HS-5 (cell line): ENCODE results near the gene MEI4.
A peak's percentile ranks its signal among the peaks of the same experiment; 100 is the strongest.
"Not testable (repeated sequence)": the region's sequence is repeated elsewhere in the genome, so short reads cannot be mapped to it uniquely, and the experiment has no call there.

Experiments used
- DNase-seq: peaks from one replicate; pipeline ENCODE4 v3.0.0-alpha.2; 2012; ENCODE audit warnings: low read depth

MEI4 gene, protein sequence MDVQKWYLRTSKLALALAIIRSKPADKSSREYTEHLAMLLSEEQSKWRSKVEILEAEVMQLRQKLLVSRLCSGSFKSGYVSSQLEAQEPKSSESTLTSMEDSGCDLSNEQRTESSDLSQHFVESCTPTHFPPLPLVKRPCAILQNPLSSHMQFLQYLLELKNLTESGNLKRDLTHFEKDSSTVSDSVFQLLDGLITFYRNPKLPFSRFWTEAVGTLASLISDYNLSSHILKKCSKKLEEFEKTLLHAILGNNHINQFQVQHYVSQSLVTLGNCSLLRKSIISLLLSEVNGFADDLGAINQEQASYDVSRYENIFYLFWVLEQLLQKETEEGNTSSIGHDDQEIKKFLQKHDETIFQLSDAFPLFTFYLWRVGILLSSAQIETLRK

DNA sequence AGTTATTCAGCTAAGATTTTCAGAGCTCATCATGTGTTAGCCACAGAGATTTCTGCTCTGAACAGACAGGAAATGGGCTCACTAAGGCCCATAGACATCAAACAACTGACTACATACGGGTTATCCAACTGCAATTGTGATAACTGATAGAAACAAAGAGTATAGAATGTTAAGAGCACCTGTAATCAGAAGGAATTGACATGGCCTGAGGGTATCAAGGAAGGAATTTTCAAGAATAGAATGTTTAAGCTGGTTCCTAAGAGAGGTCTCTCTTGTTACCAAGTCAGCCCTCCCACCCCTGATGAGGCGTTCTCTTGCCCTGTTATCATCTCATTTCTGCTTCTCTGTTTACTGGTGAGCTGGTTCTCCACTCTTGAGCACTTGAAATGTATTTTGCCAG lies at the start of gene MEI4:
Gene MEI4 (plus strand): TSS at position 301 of the 400 bp plus-strand sequence. CDS start 37,633 bp downstream, outside the sequence.
- DNase-seq, result no peak

DNA sequence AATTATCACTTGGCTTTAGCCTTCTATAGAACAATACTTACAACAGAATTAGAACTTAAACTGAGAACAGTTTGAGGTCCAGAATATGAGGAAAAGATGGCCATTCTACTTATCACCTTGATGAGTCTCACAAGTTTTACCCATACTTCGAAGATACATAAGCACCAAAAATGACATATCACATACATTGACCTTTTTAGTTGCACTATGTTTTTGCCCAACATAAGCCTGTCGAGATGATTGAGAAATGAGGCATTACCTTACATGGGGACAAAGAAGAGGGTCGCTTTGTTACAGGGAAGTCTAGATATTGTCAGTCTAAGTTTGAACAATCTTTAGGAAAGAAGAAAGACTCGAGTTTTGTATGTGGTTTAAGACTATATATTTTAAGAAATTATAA lies 48.4 kb upstream of the MEI4 start:
- DNase-seq, result no peak

DNA sequence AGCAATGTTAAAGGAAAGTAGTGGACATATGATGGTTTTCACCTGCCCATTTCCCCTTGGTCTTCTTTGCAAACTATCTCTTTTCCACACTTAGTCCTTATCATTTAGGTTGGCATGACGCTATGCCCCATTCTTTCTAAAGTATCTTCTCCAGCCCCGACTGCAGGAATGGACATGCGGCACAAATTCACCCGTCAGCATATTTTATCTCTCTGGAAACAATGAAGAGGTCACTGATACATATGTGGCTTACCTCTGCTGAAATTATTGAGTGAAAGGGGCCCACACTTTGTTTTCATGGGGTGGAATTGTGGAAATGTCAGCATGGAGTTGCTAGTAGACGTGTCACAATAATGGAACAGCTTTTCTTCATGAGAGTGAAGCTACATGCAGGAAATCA lies 45.8 kb upstream of the MEI4 start:
- DNase-seq, result no peak

DNA sequence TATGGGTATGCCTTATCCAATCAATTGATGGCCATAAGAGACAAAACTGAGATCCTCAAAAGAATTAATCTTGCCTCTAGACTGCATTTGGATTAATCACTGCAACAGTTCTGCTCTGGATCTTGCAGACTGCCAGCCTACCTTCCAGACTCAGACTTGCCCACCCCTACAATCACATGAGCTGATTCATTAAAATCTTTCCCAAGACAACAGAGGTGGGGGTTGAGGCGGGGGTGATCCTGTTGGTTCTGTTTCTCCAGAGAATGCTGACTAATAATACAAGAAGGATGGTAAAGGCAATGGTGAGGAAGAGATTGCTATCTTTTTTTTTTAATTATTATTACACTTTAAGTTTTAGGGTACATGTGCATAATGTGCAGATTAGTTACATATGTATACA lies 43.7 kb upstream of the MEI4 start:
- DNase-seq, result no peak

DNA sequence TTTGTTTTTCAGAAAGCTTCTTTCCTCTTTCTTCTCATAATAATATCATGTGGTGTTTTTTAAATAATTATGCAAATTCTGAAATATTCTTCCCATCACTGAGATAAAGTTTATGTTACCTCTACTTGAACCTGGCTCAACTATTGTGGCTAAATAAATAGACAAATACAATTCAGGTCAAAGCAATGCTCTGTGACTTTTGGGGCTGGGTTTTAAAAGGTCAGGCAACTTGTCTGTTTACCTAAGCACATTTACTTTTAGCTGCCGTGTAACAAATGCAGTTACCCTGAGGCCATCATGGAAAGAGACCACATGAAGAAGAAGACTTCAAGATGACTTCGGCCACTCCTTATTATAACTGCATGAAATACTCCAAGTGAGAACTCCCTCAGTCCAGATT lies 33.7 kb upstream of the MEI4 start:
- no peak for DNase-seq

DNA sequence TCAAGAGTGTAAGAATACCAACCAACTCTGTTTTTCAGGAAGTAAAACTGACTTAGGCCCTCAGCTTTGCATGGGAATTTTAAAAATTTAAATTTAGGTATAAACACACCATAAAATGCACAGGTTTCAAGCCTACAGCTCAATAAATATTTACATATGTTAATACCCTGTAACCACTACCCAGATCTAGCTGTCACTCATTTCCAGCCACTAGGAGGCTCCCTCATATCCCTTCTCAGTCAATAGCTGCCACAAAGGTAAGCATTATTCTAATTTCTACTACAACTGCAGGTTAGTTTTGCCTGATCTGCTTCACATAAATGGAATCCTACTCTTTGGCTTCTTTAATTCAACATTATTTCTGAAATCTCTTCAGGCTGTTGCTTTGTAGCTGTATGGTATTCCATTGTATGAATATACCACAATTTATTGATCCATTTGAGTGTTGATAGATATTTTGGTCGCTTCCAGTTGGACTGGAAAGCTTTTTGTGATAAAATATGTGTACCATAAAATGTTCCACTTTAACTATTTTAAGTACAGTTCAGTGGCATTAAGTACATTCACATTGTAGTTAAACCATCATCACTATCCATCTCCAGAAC lies 32.5 kb upstream of the MEI4 start:
- no peak for DNase-seq

DNA sequence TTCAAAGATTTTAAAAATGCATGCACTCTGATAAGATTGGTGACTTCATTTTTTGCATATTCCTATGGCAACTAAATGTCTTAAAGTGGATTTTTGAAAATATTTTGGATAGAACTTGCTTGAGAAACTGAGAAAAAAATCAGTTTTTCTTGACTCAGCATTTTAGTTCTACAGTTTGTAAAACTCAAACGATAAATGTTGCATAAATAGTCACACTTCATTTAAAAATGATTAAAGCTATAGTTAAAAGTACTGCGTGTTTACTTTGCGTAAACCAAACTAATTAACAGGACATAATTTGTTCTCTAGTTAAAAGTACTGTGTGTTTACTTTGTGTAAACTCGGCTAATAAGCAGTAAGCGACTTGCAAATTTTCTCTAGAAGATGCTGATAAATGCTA lies 28.3 kb upstream of the MEI4 start:
- DNase-seq, result no peak

DNA sequence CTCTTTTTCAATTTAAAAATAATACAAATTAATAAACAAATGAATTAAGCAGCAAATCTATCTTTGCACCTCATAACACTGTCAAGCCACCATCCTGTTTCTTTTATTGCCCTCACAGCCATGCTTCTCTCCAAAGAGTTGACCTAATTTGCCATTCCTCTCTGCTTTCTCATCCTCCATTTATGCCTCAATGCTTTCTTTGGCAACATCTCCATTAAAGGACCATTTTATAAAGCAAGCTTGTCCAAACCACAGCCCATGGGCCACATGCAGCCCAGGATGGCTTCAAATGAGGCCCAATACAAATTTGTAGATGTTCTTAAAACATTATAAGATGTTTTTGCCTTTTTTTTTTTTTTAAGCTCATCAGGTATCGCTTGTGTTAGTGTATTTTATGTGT lies 26.4 kb upstream of the MEI4 start:
- DNase-seq, result no peak

DNA sequence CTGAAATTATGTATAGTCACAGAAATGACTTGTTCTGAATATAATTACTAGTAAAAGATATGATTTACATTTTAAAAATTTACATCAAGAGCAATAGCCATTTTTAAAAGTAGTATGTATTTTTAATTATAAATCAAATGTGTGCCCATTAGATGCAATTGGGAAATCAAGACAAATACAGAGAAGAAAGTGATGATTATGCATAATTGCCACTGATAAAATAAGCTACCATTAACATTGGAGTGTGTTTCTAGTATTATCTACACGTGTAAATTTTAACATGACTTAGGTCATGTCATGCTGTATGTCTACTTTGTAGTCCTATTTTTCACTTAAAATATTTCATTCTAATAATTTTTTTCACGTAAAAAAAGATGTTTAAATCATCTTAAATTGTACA lies 22.8 kb upstream of the MEI4 start:
- DNase-seq, result no peak

DNA sequence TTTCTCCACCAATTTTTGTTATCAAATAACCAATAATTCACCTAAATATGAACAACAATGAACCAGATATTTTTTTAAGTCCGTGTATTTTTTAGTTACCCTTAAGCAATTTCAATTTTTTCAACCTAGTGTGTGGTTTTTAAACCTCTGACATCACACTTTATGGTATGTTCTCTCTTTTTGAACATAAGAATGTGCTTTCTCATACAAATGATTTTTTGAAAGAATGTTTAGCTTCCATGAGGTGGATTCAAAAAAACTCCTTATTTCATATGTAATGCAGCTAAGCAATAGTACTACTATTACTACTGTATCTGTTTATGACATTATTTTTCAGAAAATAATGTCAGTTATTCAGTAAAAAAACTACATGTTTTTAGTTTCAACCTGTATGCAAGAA lies 19.4 kb upstream of the MEI4 start:
- no peak for DNase-seq

DNA sequence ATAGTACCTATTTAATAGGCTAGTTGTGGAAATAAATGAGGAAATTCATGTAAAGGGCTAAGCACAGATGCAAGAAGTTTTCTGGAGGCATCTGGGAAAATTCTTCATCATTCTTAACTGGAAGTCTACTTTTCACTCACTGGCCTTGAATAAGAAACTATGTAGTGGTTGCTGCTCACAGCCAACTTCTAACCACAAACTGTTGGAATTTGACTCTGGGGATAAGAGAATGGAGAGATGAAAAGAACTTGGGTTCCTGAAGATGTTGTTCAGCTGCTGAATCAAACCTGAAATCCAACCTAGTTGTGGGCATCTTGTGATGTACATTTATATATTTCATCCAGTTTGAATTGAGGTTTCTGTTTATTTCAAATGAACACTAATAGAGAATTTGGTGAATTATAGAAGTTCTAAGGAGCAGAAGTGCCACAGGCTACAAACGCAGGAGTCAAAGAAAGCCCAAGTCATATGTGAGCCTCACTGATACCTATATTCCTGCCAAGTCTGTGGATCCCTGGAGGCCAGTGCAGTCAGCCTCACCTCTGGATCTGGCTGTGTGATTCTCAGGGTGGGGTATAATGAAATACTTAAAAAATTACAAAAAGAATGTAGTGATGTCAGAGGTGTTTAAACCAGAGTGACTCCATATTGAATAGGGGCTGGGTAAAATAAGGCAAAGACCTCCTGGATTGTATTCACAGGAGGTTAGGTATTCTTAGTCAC lies 18.7 kb upstream of the MEI4 start:
- peak; percentile 11 for DNase-seq

DNA sequence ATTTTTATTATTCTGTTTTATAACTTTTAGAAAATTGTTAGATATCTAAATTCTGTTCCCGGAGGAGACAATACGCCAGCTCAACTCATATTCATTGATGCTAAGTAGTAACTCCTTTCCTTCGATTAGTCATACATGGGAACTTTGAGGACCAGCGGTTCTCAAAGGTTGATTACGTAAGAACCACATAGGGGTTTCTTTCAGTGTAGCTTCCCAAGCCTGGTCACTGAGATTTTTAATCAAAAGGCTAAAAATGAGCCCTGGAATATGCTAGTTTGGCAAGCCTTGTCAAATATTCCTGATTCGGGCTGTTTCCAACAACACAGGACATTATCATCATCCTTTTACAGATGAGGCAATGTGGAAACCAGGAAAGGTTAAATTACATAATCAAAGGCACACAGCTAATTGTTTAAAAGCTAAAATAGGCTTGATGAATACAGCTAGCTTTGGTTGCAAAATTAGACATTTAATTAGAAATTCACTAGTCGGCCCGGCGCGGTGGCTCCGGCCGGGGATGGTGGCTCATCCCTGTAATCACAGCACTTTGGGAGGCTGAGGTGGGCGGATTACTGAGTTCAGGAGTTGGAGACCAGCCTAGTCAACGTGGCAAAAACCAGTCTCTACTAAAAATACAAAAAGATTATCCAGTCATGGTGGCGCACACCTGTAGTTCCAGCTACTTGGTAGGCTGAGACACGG lies 14.6 kb upstream of the MEI4 start:
- DNase-seq, result no peak

DNA sequence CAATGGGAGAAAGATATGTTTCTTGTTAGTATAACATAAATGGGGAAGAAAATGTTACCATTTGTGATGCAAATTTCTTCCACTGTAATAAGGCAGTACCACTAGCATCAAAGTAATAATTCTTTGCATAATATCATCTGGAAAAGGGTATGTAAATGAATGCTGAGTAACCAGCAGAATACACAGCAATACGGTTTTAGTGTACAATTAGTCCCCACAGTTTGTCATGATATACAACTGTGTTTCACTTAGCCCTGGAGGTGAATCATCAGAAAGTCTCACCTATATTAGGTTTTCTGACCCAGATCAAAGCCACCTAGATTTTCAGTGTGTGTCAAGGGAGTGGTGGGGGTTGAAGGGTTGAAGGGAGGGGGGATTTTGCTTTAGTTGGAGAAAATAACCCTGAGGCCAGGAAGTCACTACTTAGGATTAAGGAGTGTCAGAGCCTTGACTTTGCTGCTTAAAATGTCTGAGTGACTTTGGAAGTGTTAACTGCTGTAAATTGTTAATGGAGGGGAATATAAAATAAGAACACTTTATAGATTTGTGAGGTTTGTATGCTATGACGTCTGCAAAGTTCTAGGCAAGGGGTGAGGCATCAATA lies 8.6 kb upstream of the MEI4 start:
- DNase-seq, result no peak

DNA sequence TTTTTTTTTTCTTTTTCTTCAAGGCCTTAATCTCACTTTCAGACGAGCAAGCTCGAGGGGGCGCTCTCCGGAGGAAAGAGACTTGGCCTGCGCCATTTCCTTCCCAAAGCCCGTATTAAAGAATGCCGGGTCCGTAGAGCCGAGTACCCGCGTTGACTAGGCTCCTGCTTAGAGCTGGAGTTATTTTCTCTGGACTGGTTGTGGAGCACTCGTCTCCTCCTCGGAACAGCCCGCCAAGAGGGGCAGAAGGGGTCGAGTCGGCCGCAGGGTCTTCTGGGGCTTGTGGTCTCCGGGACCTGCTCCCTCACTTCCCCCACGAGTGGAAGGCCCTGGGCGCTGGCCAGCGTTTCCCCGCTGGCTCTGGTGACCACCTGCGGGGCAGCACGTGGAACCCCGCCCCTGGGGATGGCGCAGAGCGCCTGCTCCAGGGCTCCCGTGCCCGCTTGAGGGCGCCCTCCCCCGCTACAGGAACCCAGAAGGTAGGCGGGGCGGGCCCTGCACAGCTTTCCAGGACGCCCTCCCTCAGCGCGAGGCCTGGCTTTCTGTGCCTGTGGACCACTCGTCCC lies 2.7 kb upstream of the MEI4 start:
- no peak for DNase-seq

DNA sequence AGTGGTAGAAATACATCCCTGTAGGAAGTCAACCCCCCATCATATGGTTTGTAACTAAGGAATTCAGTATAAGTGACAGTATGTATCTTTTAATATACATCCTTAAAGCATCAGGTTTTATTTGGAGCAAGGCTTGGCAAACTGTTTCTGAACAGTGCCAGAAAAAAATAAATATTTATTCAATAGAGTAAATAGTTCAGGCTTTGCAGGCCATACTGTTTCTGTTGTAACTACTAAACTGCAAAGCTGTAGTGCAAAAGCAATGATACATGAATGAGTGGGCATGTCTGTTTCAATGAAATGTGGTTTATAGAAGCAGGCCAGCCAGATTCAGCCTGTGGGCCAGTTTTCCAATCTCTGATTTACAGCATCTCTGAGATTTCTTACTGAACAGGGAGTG lies 977 bp downstream of the MEI4 start:
- DNase-seq, result no peak

DNA sequence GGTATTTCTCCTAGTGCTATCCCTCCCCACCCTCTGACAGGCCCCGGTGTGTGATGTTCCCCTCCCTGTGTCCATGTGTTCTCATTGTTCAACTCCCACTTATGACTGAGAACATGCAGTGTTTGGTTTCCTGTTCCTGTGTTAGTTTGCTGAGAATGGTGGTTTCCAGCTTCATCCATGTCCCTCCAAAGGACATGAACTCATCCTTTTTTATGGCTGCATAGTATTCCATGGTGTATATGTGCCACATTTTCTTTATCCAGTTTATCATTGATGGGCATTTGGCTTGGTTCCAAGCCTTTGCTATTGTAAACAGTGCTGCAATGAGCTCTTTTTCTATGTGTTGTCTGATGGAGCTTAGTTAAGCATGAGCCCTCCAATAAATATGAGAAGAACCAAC lies 2.2 kb downstream of the MEI4 start:
- DNase-seq, result not testable (repeated sequence)

DNA sequence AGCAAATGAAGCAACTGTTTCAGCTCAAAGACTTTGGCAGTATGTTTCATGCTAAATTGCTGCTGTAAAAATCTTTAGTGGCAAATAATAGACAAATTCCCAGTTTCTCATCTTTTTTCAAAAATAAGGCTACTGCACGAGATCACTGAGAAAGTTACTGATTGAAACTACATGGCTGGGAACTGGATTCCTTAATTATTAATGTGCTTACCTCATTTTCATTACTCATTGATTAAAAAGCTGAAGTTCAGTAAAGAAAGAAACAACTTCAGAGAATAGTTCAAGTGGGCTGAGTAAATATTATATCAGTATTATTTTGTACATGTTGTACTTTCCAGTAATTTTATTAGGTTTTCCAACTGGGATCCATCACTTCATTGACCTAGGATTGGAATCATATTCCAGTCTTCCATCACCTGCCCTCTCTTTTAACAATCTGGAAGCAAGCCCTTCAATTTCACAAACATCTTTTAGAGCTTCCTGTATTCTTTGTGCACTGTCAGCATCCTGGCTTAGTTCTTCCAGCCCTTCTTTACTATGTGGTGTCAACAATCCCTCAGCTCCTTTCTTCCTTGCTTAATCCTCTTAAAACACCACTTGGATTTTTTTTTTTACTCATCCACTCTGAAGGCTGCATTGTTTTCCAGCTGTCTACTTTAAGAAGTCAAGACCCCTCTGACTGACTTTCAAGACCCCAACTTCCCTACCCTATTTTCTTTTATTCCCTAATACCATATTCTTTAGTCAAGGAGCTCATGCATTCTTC lies 4.3 kb downstream of the MEI4 start:
- no peak for DNase-seq

DNA sequence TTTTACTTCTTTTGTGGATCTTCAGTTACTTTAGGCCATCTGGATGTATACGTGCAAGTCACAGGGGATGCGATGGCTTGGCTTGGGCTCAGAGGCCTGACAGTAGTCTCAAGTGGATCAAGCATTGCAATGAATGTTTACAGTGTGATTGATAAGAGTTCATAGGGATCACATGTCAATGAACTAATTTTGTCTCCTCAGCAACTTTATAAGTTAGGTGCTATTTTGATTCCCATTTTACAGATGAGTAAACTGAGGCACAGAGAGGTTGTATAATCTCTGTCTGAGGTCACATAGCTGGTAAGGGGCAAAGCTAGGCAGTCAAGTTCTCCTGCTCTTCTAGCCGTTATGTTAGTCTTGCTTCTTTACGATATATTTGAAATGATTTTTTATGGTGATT lies 13.5 kb downstream of the MEI4 start:
- DNase-seq, result no peak

DNA sequence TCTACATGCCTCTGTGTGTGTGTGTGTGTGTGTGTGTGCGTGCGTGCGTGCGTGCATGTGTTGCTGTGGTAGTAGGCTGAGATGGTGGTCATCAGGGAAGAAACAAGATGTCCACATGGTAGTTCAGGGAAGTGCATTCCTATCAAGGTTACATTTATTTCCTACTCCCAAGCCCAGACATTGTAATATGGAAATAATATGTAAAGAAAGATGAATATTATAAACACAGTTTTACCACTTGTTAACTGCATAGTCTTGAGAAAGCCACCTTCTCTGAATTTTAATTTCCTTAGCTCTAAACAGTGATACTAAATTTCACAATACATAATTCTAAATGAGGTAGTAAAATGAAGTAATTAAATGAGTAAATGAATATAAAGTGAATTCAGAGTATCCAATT lies 14.0 kb downstream of the MEI4 start:
- DNase-seq, result no peak

DNA sequence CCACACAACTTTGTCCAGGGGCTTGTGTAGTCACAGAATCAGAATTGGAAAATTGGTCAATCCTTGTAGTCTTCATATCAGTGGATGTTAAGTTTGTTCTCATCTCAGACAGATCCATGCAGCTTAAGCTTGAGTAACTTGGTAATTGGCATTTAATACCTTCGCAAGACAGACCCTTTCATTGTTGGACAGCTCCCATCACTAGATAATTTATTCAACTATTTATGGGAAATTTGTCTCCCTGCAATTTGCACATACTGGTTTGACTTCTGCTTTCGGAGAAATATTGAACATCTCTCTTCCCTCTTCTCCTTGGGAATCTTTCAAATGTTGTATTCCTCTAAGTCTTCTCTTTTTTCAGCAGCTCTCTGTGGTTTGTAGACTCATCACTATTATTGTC lies 17.1 kb downstream of the MEI4 start:
- no peak for DNase-seq

DNA sequence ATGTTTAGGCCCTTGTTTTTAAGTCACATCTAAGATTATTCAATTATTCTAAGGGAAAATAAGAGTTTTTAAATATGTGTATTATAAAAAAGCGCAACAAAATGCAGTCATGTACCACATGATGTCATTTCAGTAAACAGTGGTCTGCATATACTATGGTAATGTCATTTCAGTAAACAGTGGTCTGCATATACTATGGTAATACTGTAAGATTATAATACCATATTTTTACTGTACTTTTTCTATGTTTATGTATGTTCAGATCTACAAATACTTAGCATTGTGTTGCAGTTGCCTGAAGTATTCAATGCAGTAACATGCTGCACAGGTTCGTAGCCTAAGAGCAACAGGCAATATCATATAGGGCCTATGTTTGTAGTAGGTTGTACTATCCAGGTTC lies 21.4 kb downstream of the MEI4 start:
- no peak for DNase-seq
